Daoy (cell line): ENCODE measurements around the gene DCLK1. TPM values are rescaled to one million over a fixed set of nuclear protein-coding genes. Genes with fewer than 3 reads are reported as not detected.
A peak's percentile ranks its signal among the peaks of the same experiment; 100 is the strongest.
"Not testable (repeated sequence)": the region's sequence is repeated elsewhere in the genome, so short reads cannot be mapped to it uniquely, and the experiment has no call there.

Source experiments
- DNase-seq: peaks from one replicate; pipeline ENCODE4 v3.0.0-alpha.2; 2015; ENCODE audit warnings: low read depth
- total RNA-seq: library from RNA; depleted of rRNA; stranded (reverse); fragments of >200 nt; shearing (Covaris generic); gene quantifications from 2 replicates; pipeline ENCODE4 v1.2.3, GENCODE V29; 2014

Gene DCLK1
- total RNA-seq, 1 experiment from 2014 or later, result 7.0 TPM

- DNase-seq, result peak; percentile 80
Measured at GRCh38 chr13:36131931-36132297, 732 bp upstream of the DCLK1 start.

DNA sequence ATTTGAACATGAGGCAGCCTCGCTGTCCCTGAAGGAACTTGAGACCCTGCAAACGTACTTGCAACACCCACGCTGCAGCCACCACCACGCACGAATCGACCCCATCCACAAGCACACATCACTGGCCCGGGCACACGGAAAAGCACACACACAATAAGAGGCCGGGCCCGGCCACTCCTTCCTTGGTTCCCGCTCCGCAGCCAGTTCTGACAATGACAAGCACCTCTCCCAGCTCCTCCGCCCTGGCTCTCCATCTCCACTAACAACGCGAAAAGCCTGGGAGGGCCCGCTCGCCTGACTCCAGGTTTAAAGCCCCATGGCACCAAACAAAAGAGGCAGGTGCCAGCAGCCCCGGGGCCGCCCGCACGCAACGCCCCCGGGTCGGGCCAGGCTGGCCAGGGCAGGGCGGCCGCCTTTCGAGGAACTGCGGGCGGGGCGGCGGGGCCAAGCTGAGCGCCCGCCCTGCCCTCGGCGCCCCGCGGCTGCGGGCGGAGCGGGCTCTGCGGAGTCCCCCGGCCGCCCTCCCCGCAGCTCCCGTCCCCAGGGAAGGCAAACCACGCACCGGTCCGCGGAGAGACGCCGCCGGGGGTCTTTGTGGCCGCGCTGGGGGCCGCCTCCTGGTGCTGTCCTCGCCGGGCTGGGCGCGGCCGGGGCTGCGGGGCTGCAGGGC lies 495 bp downstream of the DCLK1 start:
- peak; percentile 41 for DNase-seq

DNA sequence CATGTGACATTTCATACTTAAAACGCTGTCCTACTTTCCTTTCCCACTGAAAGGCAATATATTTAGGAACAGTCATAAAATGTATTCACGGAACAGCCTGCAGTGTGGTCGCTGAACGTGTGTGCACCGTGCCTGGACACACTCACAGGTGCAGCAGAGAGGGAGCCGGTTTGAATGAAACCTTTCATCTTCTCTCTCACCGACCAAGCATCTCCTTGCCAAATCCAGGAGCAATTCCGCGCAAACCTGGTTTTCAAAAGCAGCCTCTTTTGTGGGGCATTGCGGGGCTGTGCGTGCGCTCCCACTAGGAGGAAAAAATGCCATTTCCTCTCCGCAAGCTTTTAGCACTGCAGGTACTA lies 1.0 kb downstream of the DCLK1 start:
- DNase-seq, result no peak

GRCh38 chr13:36129539-36129938 lies 1.6 kb downstream of the DCLK1 start:
- DNase-seq, result no peak

DNA sequence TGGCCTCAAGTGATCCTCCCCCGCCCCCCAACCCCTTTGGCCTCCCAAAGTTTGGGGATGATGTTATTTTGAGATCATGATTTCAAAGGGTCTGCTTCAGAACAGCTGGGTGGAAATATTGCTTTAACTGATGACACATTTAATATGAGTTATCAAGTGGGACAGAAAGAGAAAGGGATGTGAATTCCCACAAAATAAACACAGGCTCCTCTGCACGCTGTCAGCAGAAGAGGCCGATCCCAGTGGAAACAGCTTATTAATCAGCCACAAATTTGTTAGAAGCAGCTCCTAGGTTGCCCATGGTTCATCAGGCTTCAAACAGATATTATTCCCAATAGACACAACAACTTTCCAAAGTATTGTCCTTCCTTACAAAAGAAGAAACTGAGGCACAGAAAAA lies 4.7 kb downstream of the DCLK1 start:
- no peak for DNase-seq

DNA sequence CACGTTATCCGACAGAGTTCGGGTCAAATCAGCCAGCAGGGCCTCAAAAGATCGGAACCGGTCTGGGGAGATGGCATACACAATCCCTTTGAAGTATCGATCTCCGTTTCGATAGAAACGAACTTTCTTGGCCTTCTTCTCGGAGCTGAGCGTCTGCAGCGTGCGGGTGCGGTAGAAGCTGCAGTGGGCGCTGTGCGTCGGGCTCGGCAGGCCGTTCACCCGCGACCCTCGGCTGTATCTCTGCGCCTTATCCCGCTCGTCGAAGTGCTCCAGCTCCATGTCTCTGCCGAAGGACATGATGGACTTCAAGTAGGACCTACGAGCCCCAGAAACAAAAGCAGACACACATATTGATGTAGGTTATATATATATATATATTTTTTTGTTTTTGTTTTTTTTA lies 5.3 kb downstream of the DCLK1 start:
- no peak for DNase-seq

- peak; percentile 76 for DNase-seq
Measured at GRCh38 chr13:36124236-36124822, 6.9 kb downstream of the DCLK1 start.

GRCh38 chr13:36115306-36115705 lies 15.9 kb downstream of the DCLK1 start:
- DNase-seq, result no peak

GRCh38 chr13:36114233-36114632 lies 16.9 kb downstream of the DCLK1 start:
- no peak for DNase-seq

GRCh38 chr13:36108954-36109353 lies 22.2 kb downstream of the DCLK1 start:
- no peak for DNase-seq

DNA sequence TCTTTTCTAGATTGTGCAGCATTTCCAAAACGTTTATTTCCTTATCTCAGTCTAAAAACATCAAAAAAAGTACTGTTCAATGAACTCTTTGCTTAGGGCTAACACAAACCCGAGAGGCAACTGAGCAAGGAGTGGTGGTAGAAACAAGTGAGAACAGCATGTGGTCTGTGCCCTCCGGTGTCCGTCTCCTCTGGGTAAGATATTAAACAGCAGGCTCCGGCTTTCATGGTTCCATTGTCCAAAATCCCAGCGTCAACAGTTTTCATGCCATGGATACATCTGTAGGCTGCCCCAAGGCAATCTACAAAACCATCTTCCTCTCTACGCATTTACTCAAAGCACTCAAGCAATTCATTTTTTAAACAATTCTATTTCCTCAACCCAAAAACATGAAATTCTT lies 22.8 kb downstream of the DCLK1 start:
- DNase-seq, result no peak

GRCh38 chr13:36107521-36107920 lies 23.7 kb downstream of the DCLK1 start:
- DNase-seq, result no peak

DNA sequence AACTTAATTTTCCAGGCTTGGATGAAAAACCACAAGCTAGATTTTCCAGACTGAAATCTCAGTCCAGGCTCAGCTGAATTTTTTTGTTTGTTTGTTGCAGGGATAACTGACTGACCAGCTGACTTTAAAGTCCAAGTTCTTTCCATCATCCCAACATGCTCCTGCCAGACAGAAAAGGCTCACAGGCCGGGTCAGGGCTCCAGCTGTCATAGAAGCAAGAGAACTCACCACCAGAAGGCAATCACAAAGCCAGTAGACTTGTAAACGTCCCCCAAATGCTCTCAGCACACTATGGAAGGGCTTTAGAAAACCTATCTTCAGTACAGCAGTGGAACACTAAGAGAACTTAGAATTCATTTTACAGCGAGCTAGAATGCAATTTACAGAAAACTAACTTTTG lies 25.5 kb downstream of the DCLK1 start:
- no peak for DNase-seq

- no peak for DNase-seq
Measured at GRCh38 chr13:36102721-36103120, 28.5 kb downstream of the DCLK1 start.

GRCh38 chr13:36101907-36102306 lies 29.3 kb downstream of the DCLK1 start:
- DNase-seq, result not testable (repeated sequence)

- DNase-seq, result no peak
Measured at GRCh38 chr13:36101157-36101556, 30.0 kb downstream of the DCLK1 start.

- DNase-seq, result peak; percentile 1
Measured at GRCh38 chr13:36098080-36098479, 33.1 kb downstream of the DCLK1 start.

GRCh38 chr13:36096461-36097416 lies 34.4 kb downstream of the DCLK1 start:
- no peak for DNase-seq

GRCh38 chr13:36094478-36094877 lies 36.7 kb downstream of the DCLK1 start:
- DNase-seq, result no peak

DNA sequence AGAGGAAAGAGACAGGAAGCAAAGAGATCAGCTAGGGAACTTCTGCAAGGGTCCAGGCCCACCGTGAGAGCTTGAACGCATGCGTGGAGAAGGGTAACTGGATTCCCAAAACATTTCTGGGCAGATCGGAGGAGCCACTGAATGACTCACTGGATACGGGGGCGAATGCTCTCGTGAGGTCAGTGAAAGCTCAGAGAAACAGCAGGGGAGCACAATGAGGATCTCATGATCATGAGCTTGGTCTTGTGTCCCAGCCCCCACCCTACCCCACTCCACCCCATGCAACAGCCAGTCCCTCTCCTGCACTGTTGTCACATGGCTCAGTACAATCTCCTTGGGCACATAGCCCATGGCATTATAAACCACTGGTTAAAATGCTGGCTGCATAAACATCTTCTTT lies 40.6 kb downstream of the DCLK1 start:
- DNase-seq, result peak; percentile 50

- DNase-seq, result no peak
Measured at GRCh38 chr13:36089130-36089647, 42.0 kb downstream of the DCLK1 start.

- DNase-seq, result no peak
Measured at GRCh38 chr13:36088463-36088862, 42.7 kb downstream of the DCLK1 start.

- DNase-seq, result peak; percentile 4
Measured at GRCh38 chr13:36088001-36088400, 43.2 kb downstream of the DCLK1 start.
